GM19463 (cell line): ENCODE results near the gene MAP3K14.
A peak's percentile ranks its signal among the peaks of the same experiment; 100 is the strongest.
"Not testable (repeated sequence)": the region's sequence is repeated elsewhere in the genome, so short reads cannot be mapped to it uniquely, and the experiment has no call there.

Experiments
- ATAC-seq: cut with Tn5 transposase; IDR thresholded peaks from one replicate; pipeline ENCODE4 v1.9.1; 2021; ENCODE audit warnings: mild to moderate bottlenecking, moderate library complexity; ENCODE audit not compliant: unreplicated experiment

MAP3K14 gene

GRCh38 chr17:45302220-45302619 lies 14.6 kb downstream of the MAP3K14 start:
- not testable (repeated sequence) for ATAC-seq

GRCh38 chr17:45301674-45302073 lies 15.1 kb downstream of the MAP3K14 start:
- no peak for ATAC-seq

GRCh38 chr17:45300060-45300751 lies 16.6 kb downstream of the MAP3K14 start:
- peak; percentile 15 for ATAC-seq

- ATAC-seq: peak; percentile 27
Observed at GRCh38 chr17:45299361-45299760, 17.5 kb downstream of the MAP3K14 start.

- ATAC-seq: no peak
Observed at GRCh38 chr17:45298546-45299285, 18.1 kb downstream of the MAP3K14 start.

GRCh38 chr17:45296833-45297124 lies 20.0 kb downstream of the MAP3K14 start:
- ATAC-seq: no peak

- ATAC-seq: no peak
Observed at GRCh38 chr17:45296003-45296832, 20.6 kb downstream of the MAP3K14 start.

- no peak for ATAC-seq
Observed at GRCh38 chr17:45294506-45294905, 22.3 kb downstream of the MAP3K14 start.

GRCh38 chr17:45293413-45294211 lies 23.2 kb downstream of the MAP3K14 start:
- peak; percentile 57 for ATAC-seq

GRCh38 chr17:45292696-45293412 lies 24.0 kb downstream of the MAP3K14 start:
- no peak for ATAC-seq

GRCh38 chr17:45291171-45291805 lies 25.5 kb downstream of the MAP3K14 start:
- no peak for ATAC-seq

GRCh38 chr17:45290269-45290765 lies 26.5 kb downstream of the MAP3K14 start:
- no peak for ATAC-seq

GRCh38 chr17:45289301-45290268 lies 27.2 kb downstream of the MAP3K14 start:
- no peak for ATAC-seq

GRCh38 chr17:45288825-45289224 lies 28.0 kb downstream of the MAP3K14 start:
- no peak for ATAC-seq

- ATAC-seq: no peak
Observed at GRCh38 chr17:45287526-45288500, 29.0 kb downstream of the MAP3K14 start.

GRCh38 chr17:45286286-45286685 lies 30.5 kb downstream of the MAP3K14 start:
- no peak for ATAC-seq
